ENCODE results near the gene DDX39B.
"Not testable (repeated sequence)": the region's sequence is repeated elsewhere in the genome, so short reads cannot be mapped to it uniquely, and the experiment has no call there.

The DDX39B gene

DNA sequence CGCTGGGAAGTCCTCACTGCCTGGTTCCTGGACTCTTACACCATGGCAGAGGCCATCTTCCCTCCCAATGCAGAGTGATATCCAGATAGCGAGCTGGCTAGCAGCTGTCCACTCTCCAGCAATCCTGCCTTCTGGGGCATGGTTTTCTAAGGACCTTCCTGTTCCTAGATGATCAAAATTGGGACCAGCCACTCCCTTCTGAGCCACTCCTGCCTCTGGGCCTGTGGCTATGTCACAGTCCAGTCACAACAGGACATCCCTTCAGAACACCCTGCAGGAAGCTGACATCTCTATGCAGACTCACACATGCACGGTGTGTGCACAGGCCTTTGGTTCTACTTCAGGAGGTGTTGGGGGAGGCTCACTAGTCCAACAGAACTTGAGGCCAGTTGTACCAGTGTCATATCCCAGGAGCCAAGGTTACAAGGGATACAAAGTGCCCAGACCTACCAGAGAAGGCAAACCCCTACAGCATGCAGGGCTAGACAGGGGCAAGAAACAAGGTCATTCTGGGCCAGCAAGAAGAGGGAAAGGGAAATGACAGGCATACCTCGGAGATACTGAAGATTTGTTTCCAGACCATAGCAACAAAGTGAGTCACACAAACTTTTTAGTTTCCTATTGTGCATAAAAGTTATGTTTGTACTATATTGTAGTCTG is 15.7 kb downstream of the DDX39B start:
- DNase-seq: no peak

DNA sequence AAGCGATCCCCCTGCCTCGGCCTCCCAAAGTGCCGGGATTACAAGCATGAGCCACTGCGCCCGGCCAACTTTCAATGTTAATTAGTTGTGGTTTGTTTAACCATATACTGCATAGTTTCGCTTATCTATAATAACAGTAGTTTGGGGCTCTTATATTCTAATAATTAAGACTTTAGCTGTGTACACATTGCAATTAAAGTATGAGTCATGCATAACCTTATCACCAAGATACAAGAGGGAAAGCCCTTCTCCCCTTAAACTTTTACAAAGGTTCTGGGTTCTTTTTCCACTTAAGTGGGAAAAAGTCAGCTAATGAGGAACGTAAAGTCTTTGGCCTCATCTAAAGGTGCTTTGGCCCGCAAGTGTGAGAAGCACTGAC is 16.3 kb downstream of the DDX39B start:
- no peak for DNase-seq

DNA sequence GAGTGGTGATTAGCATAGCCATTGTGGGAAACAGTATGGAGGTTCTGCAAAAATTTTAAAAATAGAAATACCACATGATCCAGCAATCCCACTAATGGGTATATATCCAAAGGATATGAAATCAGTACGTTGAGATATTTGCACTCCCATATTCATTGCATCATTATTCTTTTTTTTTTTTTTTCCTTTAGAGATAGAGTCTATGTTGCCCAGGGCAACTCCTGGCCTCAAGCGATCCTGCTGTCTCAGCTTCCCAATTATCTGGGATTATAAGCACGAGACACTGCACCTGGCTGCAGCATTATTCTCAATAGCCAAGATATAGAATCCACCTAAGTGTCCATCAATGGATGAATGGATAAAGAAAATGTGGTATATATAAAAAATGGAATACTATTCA is 20.0 kb downstream of the DDX39B start:
- DNase-seq: no peak

DNA sequence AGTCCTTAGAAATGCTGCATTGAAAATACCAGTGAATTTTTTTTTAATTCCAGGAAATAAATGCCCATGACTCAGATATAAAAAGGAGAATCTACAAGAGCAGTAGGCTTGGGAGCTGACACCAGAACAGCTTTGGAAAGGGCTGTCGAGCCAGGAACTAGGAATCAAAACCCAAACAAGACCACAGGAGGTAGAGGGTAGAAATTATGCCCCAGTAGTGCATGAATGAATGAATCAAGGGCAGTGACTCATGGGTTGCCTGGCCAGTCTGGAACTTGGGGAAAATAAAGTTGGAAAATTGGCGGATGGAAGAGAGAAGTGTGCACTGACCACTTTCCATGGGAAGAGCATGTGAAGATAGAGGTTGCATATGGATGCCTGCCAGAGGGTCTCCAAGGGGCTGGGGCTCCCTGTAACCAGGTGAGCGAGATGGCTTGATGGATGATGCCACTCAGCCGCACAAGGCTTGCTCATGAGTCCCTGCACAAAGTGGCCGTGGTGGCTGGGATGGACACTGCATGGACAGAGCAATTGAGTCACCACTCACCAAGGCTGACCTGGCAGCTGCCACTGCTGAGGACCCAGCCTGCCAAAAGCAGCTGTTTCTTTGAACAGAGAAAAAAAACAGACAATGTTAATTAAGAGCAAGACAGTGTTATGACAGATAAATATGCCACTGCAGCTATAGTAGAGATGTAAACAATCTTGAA is 28.2 kb downstream of the DDX39B start:
- DNase-seq: no peak

DNA sequence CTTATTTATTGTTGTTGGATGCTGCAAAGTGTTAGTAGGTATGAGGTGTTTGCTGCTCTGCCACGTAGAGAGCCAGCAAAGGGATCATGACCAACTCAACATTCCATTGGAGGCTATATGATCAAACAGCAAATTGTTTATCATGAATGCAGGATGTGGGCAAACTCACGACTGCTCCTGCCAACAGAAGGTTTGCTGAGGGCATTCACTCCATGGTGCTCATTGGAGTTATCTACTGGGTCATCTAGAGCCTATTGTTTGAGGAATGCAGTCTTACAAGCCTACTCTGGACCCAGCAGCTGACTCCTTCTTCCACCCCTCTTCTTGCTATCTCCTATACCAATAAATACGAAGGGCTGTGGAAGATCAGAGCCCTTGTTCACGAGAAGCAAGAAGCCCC is 31.8 kb downstream of the DDX39B start:
- no peak for DNase-seq

DNA sequence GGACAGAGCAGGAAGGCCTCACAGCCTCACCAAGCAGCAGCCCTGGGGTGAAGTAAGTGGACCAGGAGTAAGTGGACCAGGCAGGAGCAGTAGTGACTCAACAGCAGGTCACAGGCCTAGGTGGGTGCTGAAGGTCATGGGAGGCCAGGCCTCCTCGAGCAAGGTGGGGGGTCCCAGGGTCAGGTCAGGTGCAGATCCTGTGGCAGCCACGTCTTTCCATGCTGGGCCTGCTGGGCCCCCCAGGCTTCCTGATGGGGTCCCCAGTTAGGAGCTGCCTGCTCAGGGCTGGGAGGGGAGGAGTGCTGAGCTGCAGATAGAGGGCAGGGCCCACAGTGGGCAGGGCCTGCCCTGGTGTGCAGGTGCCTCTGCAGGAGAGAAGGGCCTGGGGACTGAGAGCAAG is 32.8 kb downstream of the DDX39B start:
- DNase-seq: not testable (repeated sequence)

DNA sequence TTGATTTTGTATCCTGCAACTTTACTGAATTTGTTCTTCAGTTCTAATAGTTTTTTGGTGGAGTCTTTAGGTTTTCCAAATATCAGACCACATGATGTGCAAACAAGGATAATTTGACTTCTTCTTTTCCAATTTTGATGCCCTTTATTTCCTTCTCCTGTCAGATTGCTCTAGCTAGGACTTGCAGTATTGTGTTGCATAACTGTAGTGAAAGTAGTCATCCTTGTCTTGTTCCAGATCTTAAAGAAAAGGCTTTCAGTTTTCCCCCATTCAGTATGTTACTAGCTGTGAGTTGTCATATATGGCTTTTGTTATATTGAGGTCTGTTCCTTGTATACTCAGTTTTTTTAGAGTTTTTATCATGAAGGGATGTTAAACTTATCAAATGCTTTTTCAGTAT is 39.2 kb downstream of the DDX39B start:
- DNase-seq: peak; percentile 76

DNA sequence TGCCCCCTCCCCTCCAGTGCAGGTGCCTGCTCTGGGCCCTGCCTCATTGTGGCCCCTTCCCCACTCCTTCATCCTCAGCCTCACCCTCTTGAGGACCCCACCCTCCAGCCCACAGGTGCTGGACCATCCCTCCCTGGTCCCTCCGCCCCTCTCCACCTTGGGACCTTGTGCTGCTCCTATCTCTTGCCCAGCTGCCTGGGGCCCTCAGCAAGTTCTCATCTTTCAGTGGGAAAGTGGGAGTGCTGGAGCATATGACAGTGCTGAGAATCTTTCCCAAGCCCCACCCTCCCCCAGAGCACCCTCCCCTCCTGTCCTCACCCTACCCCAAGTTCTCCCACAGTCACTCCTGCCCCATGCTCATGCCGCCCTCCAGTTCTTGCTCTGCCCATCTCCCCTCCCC is 42.2 kb downstream of the DDX39B start:
- not testable (repeated sequence) for DNase-seq

DNA sequence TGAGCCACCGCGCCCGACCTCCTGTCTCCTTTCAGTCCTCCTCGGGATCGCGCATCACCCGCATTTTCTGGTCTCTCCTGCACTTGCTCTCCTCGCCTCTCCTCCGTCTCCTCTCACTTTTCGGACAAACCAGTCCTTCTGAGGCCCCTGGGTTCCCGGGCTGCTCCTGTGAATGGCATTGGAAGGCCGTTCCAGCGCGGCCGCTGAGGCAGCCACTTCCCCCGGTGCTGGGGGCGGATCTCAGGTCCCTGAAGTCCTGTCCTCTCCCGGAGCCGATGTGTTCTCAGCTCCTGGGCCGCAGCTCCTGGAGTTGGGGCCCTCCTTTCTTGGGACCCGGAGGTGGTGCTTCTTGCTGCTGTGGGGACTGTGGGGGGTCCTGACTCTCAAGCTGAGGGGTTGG is 43.1 kb downstream of the DDX39B start:
- DNase-seq: no peak

DNA sequence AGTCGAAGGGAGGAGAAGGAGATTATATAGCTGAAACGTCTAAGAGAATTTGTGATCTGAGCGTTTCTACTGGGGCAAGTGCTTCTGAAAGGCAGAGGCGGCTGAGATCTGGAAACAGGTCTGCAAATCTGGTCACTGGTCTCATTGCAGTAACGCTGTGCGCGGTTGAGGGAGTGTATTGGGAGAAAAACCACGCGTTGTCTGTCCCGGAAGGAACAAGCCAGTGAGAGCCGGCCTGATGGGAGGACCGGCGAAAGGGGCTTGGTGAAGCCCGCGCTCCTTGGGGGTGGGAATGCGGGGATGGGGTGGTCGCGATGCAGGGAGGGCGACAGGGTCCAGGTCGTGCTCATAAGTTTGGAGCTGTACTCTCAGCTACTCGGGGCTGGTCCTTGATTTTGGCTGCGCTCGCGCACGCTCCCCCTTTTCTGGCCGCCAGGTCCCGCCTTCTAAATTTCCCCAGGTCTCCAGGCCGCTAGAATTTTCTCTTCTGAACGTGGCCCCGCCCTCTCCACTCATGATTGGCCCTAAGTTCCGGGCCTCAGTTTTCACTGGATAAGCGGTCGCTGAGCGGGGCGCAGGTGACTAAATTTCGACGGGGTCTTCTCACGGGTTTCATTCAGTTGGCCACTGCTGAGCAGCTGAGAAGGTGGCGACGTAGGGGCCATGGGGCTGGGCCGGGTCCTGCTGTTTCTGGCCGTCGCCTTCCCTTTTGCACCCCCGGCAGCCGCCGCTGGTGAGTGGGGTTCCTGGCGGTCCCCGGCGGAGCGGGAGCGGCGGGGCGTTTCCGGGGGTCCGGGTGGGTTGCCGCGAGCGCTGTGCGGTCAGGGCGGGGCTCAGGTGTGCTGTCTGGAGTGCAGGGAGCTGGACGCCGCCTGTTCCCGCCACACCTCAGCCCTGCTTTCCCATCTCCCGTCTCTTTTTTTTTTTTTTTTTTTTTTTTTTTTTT is 44.0 kb downstream of the DDX39B start, which contains the start of gene MICB:
Gene MICB, plus strand, starts transcription at position 615 of the 946 bp plus-strand sequence. Its CDS starts 49 bp downstream, at position 664.
- DNase-seq: peak; percentile 78

DNA sequence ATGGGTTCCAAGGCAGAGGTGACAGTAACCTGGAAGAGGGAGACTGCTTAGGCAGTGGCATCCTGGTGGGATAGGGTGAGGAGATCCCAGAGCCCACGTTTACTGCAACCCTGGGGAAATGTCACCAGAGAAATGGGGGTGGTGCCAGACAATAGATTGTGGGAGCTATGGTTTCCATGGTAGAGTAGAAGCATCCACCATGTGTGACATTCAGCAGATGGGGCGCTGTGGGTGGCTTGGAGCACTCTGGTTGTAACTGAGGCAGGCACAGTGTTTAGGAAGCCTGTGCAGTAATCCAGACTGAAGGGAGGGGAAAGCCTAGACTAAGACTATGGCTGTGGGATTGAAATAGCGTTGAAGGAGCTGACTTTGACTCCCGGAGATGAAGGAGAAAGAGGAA is 45.0 kb downstream of the DDX39B start:
- DNase-seq: not testable (repeated sequence)

DNA sequence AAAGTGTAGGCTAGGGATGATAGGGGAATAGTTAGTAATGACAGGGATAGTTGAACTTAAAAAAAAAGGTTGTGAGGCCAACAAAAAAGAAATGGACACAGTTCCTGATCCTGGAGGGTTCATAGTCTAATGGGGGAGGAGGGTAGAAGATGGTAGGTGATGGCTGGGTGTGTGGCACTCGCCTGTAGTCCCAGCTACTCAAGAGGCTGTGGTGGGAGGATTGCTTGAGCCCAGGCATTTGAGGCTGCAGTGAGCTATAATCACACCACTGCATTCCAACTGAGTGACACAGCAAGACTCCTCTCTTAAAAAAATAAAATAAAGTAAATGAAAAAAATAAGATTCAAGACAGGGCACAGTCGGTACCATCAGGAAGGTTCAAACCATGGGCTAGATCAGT is 46.2 kb downstream of the DDX39B start:
- DNase-seq: no peak

DNA sequence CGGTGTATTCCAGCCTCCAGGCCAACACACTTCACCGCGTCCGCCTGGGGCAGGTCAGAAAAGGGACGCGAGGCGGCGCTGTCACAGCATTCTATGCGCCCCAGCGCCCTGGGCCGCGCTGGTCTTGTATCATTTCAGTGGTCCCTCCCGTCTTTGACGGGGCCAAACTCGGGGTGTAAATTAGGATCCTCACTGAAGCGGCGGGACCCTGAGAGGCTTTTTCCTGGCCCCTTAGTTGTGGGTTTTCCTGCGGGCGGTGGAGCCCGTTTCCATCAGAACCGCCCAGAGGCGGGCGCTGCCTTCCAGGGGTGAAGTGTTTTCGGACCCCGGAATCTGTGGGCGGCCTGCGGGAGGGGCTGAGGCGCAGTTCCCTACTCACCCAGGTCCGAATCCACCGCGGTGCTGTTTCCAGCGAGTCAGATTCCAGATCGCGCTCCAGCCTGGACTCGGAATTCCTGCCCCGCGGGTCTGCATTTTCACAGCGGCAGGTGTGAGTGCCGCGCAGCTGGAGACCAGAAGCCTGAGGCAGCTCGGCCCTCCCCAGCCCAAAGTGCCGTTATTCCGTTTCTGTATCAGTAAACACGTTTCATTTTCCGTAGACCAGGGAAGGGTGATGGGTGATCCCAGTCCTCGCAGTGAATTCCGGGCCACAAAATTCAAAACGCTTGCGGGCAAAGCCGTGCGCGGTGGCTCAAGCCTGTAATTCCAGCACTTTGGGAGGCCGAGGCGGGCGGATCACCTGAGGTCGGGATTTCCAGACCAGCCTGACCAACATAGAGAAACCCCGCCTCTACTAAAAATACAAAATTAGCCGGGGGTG is 47.7 kb downstream of the DDX39B start:
- DNase-seq: peak; percentile 81

DNA sequence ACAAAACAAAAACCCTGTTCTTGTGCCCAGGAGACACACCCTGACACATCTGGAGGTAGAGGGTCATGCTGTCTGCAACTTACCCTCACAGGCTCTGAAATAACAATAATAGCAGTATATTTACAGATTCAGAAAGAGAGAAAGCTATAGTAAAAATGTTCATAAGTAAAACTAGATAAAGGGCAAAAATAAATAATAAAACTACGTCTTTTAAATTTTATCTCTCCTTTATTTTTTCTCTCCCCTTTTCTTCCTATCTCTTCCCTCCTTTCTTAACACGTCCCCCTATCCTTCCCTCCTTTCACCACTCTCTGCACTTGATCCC is 48.3 kb downstream of the DDX39B start:
- DNase-seq: not testable (repeated sequence)

DNA sequence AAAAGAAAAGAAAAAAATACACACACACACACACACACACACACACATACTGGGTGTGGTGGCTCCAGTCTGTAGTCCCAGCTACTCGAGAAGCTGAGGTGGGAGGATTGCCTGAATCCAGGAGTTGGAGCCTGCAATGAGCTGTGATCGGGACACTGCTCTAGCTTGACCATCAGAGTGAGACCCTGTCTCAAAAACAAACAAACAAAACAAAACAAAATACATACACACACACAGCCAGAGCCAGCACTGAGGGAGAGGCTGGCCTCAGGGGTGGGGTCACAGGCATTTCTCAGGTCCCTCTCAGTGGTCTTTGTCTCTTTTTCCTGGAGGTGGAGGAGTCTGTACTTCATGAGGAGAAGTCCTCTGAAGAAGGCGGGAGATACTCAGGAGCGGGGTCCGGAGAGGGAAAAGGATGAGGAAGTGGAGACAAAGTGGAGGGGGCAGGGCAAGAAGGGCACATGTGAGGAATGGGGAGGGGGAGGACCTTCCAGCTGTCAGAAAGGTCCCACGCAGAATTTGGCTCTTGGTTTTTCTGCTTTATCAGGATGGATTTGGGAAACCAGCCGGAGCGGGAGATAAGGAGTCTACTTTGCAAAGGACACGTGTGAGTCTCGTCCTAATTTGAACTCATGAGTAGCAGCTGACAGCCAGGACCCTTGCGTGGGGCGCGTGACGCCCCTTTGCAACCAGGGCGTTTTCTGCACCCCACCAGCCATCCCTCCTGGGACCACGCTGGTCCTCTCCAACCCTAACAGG is 51.5 kb downstream of the DDX39B start:
- no peak for DNase-seq

DNA sequence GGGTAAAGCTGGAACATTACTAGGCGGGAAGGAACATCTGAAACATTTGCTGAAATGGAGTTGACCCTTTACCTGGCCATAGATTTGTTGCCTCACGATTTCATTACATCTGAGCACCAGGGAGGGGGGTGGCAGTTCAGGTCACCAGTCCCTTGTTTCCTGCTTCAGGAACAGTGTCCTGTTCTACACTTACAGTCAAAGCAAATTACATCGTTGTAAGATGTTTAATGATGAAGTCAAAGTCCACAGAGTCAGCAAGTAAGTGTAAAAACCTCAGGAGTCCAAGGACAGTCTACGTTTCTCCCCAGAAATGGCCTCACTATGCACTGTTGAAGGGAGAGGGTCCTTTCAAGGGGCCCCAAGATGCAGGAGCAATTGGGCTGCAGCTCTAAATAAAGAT is 52.7 kb downstream of the DDX39B start:
- DNase-seq: no peak

DNA sequence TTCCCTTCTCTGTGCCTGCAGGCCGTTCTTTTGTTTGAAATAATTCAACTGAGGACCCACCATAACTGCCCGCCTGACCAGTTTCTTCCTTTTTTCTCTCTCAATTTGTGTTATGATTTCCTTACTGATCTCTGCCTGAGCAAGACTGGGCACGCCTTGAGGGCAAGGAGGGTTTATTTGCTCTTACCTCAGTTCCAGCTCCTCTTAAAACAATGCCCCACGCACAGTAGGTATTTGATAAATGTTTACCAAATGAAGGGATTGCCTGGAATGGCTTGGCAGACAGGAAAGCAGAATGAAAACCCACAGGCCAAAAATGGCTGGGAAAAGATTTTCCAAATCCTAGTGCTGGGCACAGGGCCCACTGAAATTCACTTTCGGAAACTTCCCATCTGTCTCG is 54.1 kb downstream of the DDX39B start:
- DNase-seq: not testable (repeated sequence)

DNA sequence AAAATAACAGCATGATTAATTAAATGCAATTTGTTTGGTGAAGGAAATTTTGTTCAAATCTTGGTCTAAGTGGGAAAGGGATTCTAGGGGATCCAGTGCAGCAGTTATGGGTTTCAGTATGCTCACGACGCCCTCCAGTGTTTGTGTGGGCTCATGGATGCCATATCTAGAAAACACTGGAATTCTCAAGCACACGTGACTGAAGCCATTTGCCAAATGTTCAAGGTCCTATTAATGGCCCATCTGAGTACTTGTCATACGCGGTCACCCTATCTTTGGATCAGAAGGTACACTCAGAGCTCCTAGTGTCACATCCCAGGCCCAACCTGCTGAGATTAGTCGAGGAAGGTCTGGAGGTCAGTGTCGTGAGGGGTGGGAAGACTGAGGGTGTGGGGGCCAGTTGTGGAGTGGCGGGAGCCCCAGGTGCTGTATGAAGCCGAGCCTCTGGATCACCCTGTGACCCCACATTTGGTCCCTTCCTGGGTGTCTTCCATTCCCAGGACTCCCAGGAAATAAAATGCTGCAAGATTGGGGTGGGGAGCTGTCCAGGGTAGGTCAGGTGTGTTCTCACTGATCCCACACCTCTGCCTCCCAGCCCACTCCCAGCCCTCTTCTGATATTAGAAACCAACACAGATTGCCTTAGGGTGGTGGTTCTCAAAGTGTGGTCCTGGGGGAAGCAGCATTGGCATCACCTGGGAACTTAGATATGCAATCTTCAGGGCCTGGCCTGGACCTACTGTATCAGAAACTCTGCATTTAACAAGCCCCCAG is 55.6 kb downstream of the DDX39B start:
- not testable (repeated sequence) for DNase-seq

DNA sequence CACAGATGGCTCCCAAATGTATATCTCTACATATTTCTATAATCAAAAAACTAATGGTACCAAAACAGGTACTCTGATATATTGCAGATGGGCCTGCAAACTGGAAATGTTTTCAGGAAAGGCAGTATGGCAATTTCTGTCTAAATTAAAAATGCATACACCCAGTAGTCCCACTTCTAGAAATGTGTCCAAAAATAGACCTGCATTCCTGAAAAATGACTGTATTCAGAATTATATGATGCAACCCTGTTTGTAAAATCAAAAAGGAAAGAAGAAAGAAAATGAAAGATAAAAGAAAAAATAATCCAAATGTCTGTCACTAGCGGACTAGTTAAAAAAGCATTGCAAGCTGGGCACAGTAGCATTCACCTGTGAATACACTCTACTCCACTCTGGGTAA is 56.7 kb downstream of the DDX39B start:
- no peak for DNase-seq

DNA sequence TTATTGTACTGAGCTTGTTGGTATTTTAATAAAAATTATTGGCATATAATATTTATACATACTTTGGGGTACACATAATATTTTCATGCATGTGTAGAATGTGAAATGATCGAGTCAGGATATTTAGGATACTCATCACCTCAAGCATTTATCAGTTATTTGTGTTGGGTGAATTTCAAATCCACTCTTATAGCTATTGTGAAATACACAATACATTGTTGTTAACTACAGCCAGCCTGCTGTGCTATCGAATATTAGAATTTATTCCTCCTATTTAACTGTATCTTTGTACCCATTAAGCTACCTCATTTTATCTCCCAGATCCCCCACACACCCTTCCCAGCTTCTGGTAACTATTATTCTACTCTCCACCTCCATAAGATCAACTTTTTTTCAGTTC is 58.4 kb downstream of the DDX39B start:
- DNase-seq: no peak

DNA sequence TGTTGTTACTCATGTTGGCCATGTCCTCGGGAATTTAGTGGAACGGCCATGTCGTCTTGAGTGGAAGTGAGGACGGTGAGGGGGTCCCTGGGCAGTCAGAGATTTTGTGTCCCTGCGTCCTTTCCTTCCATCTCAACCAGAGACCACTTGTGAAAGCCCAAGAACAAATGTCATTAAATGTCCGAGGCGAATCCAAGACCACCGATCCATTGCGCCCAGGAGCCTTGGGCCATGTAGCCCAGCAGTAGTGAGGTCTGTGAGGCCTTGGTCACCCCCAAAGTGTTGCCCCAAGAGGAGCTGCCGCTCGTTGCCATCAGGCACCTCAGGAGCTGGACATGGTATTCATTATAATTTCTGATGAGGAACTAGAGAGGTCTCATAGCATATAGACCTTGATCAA is 61.2 kb downstream of the DDX39B start:
- DNase-seq: no peak
